HepG2 (cell line): ENCODE measurements around the gene BORCS5. TPM values are rescaled to one million over a fixed set of nuclear protein-coding genes. Genes with fewer than 3 reads are reported as not detected.
A peak's percentile ranks its signal among the peaks of the same experiment; 100 is the strongest.

ENCODE experiments used
- ADNP ChIP-seq: sonication (generic); formaldehyde crosslinking; IDR thresholded peaks from 2 replicates; pipeline ENCODE4 v1.4.0; 2020; ENCODE audit warnings: missing genetic modification reagents
- AFF4 ChIP-seq: sonication (generic); formaldehyde crosslinking; IDR thresholded peaks from 2 replicates; pipeline ENCODE4 v1.4.0; 2020; ENCODE audit warnings: missing genetic modification reagents
- ARHGAP35 ChIP-seq: sonication (generic); formaldehyde crosslinking; IDR thresholded peaks from 2 replicates; pipeline ENCODE4 v1.9.0; 2022; ENCODE audit warnings: mild to moderate bottlenecking, inconsistent platforms, moderate library complexity, missing genetic modification reagents, borderline replicate concordance
- ARNT ChIP-seq: fragments of 450-650 bp; IDR thresholded peaks from 2 replicates; pipeline ENCODE4 v1.6.1; 2017
- ATF2 ChIP-seq: sonication (generic); formaldehyde crosslinking; IDR thresholded peaks from 2 replicates; pipeline ENCODE4 v1.4.0; 2020; ENCODE audit warnings: missing genetic modification reagents
- ATM ChIP-seq: fragments of 450-650 bp; IDR thresholded peaks from 2 replicates; pipeline ENCODE4 v1.7.1; 2017; ENCODE audit warnings: mild to moderate bottlenecking, borderline replicate concordance
- NONO ChIP-seq, 2 experiments: fragments of 450-650 bp in 1 of 2; sonication (generic) in 1 of 2; formaldehyde crosslinking in 1 of 2; IDR thresholded peaks in 1 of 2; conservative IDR thresholded peaks in 1 of 2; 2 replicates each; pipeline versions ENCODE4 v1.6.1 to v1.8.0; 2017 to 2022; ENCODE audit warnings: mild to moderate bottlenecking in 1 of 2, missing genetic modification reagents in 1 of 2, moderate library complexity in 1 of 2
- RAD51 ChIP-seq: fragments of 450-650 bp; IDR thresholded peaks from 2 replicates; pipeline ENCODE4 v1.6.1; 2016; ENCODE audit warnings: borderline replicate concordance
- SNRNP70 ChIP-seq: fragments of 200-400 bp; formaldehyde crosslinking; IDR thresholded peaks from 2 replicates; pipeline ENCODE4 v1.6.1; 2017; ENCODE audit warnings: mild to moderate bottlenecking, low read depth, low read length, moderate library complexity
- TAF1 ChIP-seq: sonication (generic); formaldehyde crosslinking; IDR thresholded peaks from 2 replicates; pipeline ENCODE4 v1.4.0; 2020; ENCODE audit warnings: missing genetic modification reagents
- TRIM22 ChIP-seq: fragments of 450-650 bp; IDR thresholded peaks from 2 replicates; pipeline ENCODE4 v1.6.1; 2017
- ZBTB3 ChIP-seq: sonication (generic); formaldehyde crosslinking; IDR thresholded peaks from 2 replicates; pipeline ENCODE4 v1.4.0; 2020; ENCODE audit warnings: low read depth, mild to moderate bottlenecking, moderate library complexity, missing genetic modification reagents, borderline replicate concordance
- ZFYVE20 ChIP-seq: sonication (generic); formaldehyde crosslinking; IDR thresholded peaks from 2 replicates; pipeline ENCODE4 v1.8.0; 2023; ENCODE audit warnings: low read depth, mild to moderate bottlenecking, moderate library complexity, missing genetic modification reagents, borderline replicate concordance
- ZNF121 ChIP-seq: sonication (generic); formaldehyde crosslinking; IDR thresholded peaks from 2 replicates; pipeline ENCODE4 v1.5.0; 2020; ENCODE audit warnings: mild to moderate bottlenecking, missing genetic modification reagents
- ZNF225 ChIP-seq: sonication (generic); formaldehyde crosslinking; IDR thresholded peaks from 2 replicates; pipeline ENCODE4 v1.4.0; 2020; ENCODE audit warnings: mild to moderate bottlenecking, missing genetic modification reagents
- ZNF558 ChIP-seq: sonication (generic); formaldehyde crosslinking; IDR thresholded peaks from 2 replicates; pipeline ENCODE4 v1.9.0; 2022; ENCODE audit warnings: mild to moderate bottlenecking, missing genetic modification reagents, borderline replicate concordance
- ZNF563 ChIP-seq: sonication (generic); formaldehyde crosslinking; IDR thresholded peaks from 2 replicates; pipeline ENCODE4 v1.8.0; 2022; ENCODE audit warnings: mild to moderate bottlenecking, moderate library complexity, missing genetic modification reagents
- ZNF713 ChIP-seq: sonication (generic); formaldehyde crosslinking; IDR thresholded peaks from 2 replicates; pipeline ENCODE4 v1.4.0; 2020; ENCODE audit warnings: mild to moderate bottlenecking, missing genetic modification reagents
- ZUFSP ChIP-seq: sonication (generic); formaldehyde crosslinking; IDR thresholded peaks from 2 replicates; pipeline ENCODE4 v1.9.0; 2021; ENCODE audit warnings: missing genetic modification reagents, mild to moderate bottlenecking, borderline replicate concordance
- polyA plus RNA-seq, 8 experiments: library from polyadenylated mRNA; depleted of rRNA in 3 of 8; stranded (reverse) in 7 of 8; unstranded in 1 of 8; fragments of >200 nt; fragmentation: Illumina TruSeq in 4 of 8; extraction: Trizol in 4 of 8; gene quantifications; 2 replicates each; pipeline versions ENCODE4 v1.2.1 to v1.2.3, GENCODE V29; 2011 to 2016; ENCODE audit warnings: low read depth in 4 of 8, missing spikeins in 1 of 8, mixed read lengths in 1 of 8; ENCODE audit not compliant: insufficient read depth in 1 of 8
- total RNA-seq, 5 experiments: library from RNA; depleted of rRNA; stranded (reverse); fragments of >200 nt; fragmentation: Illumina TruSeq; extraction: Trizol; gene quantifications; 2 replicates each; pipeline ENCODE4 v1.2.3, GENCODE V29; 2016; ENCODE audit warnings: low read depth in 1 of 5

BORCS5 gene
- total and polyA plus RNA-seq, 2 of the 13 experiments (the other 11 are each of a cell fraction or from before 2014, with no cell fraction given) = 3.9 to 4.7 TPM

- TF ChIP-seq TRIM22 (no peak), ZNF225 (CRISPR knock-in tag) (no peak; the same call in 1 of the 2 replicates), ARNT (no peak), ZNF121 (no peak), ATM (no peak), ATF2 (no peak; the same call in 1 of the 2 replicates), SNRNP70 (no peak), ZUFSP (no peak), NONO (IDR thresholded peaks at IDR 0.05) (no peak), NONO (CRISPR knock-in tag; conservative IDR thresholded peaks at IDR 0.05) (0 out of 2 replicates have a peak, but pooled peaks have one; percentile 28), ZNF563 (CRISPR knock-in tag) (peak; percentile 80; the same call in 1 of the 2 replicates), ZNF558 (CRISPR knock-in tag) (peak; percentile 82; the same call in 1 of the 2 replicates), ARHGAP35 (peak; percentile 36; the same call in 1 of the 2 replicates), ADNP (no peak), ZBTB3 (CRISPR knock-in tag) (peak; percentile 51; the same call in 1 of the 2 replicates), TAF1 (CRISPR knock-in tag) (peak; percentile 95), RAD51 (no peak), ZFYVE20 (CRISPR knock-in tag) (no peak), ZNF713 (CRISPR knock-in tag) (no peak), AFF4 (CRISPR knock-in tag) (no peak; the same call in none of the 2 replicates)
Observed at GRCh38 chr12:12356896-12357718, at the start of gene BORCS5 (continued).
